Measurements from ENCODE around the gene ASMT. TPM values are rescaled to one million over a fixed set of nuclear protein-coding genes. Genes with fewer than 3 reads are reported as not detected.
"Not testable (repeated sequence)": the region's sequence is repeated elsewhere in the genome, so short reads cannot be mapped to it uniquely, and the experiment has no call there.

The ASMT gene
- total and polyA plus RNA-seq, 7 donors, result 0.22 TPM; not detected in 6

- H3K36me3 ChIP-seq, result no peaks in the 10 kb centered on the region
- H3K27ac ChIP-seq, result no peak overlapping the region
- DNase-seq, result no peak
- intact Hi-C loops (cut with DNase I), result no loop called here
- 67 to 79% methylated on average over 7 of the region's 7 CpGs for WGBS, 2 donors
- no peak for TF ChIP-seq POLR2A (IDR thresholded peaks at IDR 0.05)
- peak in 2 of 4 experiments; percentile 13 to 17 for TF ChIP-seq CTCF (IDR thresholded peaks at IDR 0.05)
- H3K4me1 ChIP-seq, result no peaks in the 10 kb centered on the region
- no peak overlapping the region for H3K4me3 ChIP-seq
- no peaks in the 10 kb centered on the region for H3K27me3 ChIP-seq
- no peaks in the 10 kb centered on the region for H3K9me3 ChIP-seq
Measured at GRCh38 chrX:1673337-1673736, 58.5 kb downstream of the ASMT start.

GRCh38 chrX:1676866-1677265, 62.0 kb downstream of the ASMT start:
- no peak overlapping the region for H3K27ac ChIP-seq
- no peaks in the 10 kb centered on the region for H3K27me3 ChIP-seq
- H3K4me1 ChIP-seq, result no peaks in the 10 kb centered on the region
- WGBS, 2 donors, result 86 to 92% methylated on average over 14 of the region's 14 CpGs
- no peaks in the 10 kb centered on the region for H3K36me3 ChIP-seq
- no peaks in the 10 kb centered on the region for H3K9me3 ChIP-seq
- DNase-seq, result no peak
- intact Hi-C loops (cut with DNase I), result no loop called here
- TF ChIP-seq POLR2AphosphoS5 (IDR thresholded peaks at IDR 0.05), result no peak
- TF ChIP-seq EP300 (IDR thresholded peaks at IDR 0.05), result no peak
- no peak for TF ChIP-seq POLR2A (IDR thresholded peaks at IDR 0.05)
- TF ChIP-seq CTCF (IDR thresholded peaks at IDR 0.05), result no peak
- H3K4me3 ChIP-seq, result no peak overlapping the region

- WGBS, 2 donors, result 52 to 59% methylated on average over 9 of the region's 9 CpGs
- Histone ChIP-seq H3K27me3 (no peaks in the 10 kb centered on the region), H3K9me3 (no peaks in the 10 kb centered on the region), H3K4me1 (no peaks in the 10 kb centered on the region), H3K36me3 (no peaks in the 10 kb centered on the region), H3K27ac (no peak overlapping the region), H3K4me3 (no peak overlapping the region)
- TF ChIP-seq EP300 (IDR thresholded peaks at IDR 0.05) (no peak), CTCF (IDR thresholded peaks at IDR 0.05) (no peak), POLR2AphosphoS5 (IDR thresholded peaks at IDR 0.05) (no peak), POLR2A (IDR thresholded peaks at IDR 0.05) (no peak)
- intact Hi-C loops (cut with DNase I), result no loop called here
- no peak for DNase-seq
Measured at GRCh38 chrX:1679238-1679637, 64.4 kb downstream of the ASMT start.

- Histone ChIP-seq H3K9me3 (no peaks in the 10 kb centered on the region), H3K27ac (no peak overlapping the region), H3K4me1 (no peaks in the 10 kb centered on the region), H3K36me3 (no peaks in the 10 kb centered on the region), H3K4me3 (no peak overlapping the region), H3K27me3 (no peaks in the 10 kb centered on the region)
- TF ChIP-seq CTCF (IDR thresholded peaks at IDR 0.05) (no peak), POLR2A (IDR thresholded peaks at IDR 0.05) (no peak), EP300 (IDR thresholded peaks at IDR 0.05) (no peak)
- no peak for DNase-seq
- intact Hi-C loops (cut with DNase I), result no loop called here
Measured at GRCh38 chrX:1681439-1681838, 66.6 kb downstream of the ASMT start.

- H3K4me1 ChIP-seq; H3K27me3 ChIP-seq; H3K27ac ChIP-seq; intact Hi-C loops (cut with DNase I); H3K36me3 ChIP-seq; H3K4me3 ChIP-seq; H3K9me3 ChIP-seq; DNase-seq: not testable (repeated sequence)
Measured at GRCh38 chrX:1681856-1682255, 67.0 kb downstream of the ASMT start.

- intact Hi-C loops (cut with DNase I); H3K27me3 ChIP-seq; H3K9me3 ChIP-seq; H3K4me1 ChIP-seq; H3K27ac ChIP-seq; H3K36me3 ChIP-seq; H3K4me3 ChIP-seq; DNase-seq: not testable (repeated sequence)
- WGBS, 2 donors, result 92 to 93% methylated on average over 4 of the region's 4 CpGs
Measured at GRCh38 chrX:1682501-1682900, 67.6 kb downstream of the ASMT start.

GRCh38 chrX:1684883-1685282, 70.0 kb downstream of the ASMT start:
- intact Hi-C loops (cut with DNase I); DNase-seq; H3K27me3 ChIP-seq; H3K4me1 ChIP-seq; H3K27ac ChIP-seq; H3K36me3 ChIP-seq; H3K9me3 ChIP-seq; H3K4me3 ChIP-seq: not testable (repeated sequence)
- WGBS, 2 donors, result 89% methylated on average over 3 of the region's 8 CpGs

GRCh38 chrX:1685444-1685880, 70.6 kb downstream of the ASMT start:
- H3K9me3 ChIP-seq; DNase-seq; H3K27me3 ChIP-seq; H3K4me1 ChIP-seq; intact Hi-C loops (cut with DNase I); H3K4me3 ChIP-seq; H3K36me3 ChIP-seq; H3K27ac ChIP-seq: not testable (repeated sequence)
- 89 to 100% methylated on average over 1 to 2 of the region's 3 CpGs for WGBS, 2 donors

Data from sigmoid colon (tissue), 7 donors.